Stimulated activated CD8-positive, alpha-beta memory T cell treated with anti-CD3 and anti-CD28 coated beads, Interleukin-12 subunit alpha, Interleukin-12 subunit beta, amount 100 ng/mL, for 1 hour (primary cell): ENCODE measurements around the gene CST5.
"Not testable (repeated sequence)": the region's sequence is repeated elsewhere in the genome, so short reads cannot be mapped to it uniquely, and the experiment has no call there.

ENCODE experiments used
- DNase-seq: peaks from one replicate; pipeline ENCODE4 v3.0.0-alpha.2; 2020; ENCODE audit warnings: low read depth

CST5 gene, protein sequence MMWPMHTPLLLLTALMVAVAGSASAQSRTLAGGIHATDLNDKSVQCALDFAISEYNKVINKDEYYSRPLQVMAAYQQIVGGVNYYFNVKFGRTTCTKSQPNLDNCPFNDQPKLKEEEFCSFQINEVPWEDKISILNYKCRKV

DNA sequence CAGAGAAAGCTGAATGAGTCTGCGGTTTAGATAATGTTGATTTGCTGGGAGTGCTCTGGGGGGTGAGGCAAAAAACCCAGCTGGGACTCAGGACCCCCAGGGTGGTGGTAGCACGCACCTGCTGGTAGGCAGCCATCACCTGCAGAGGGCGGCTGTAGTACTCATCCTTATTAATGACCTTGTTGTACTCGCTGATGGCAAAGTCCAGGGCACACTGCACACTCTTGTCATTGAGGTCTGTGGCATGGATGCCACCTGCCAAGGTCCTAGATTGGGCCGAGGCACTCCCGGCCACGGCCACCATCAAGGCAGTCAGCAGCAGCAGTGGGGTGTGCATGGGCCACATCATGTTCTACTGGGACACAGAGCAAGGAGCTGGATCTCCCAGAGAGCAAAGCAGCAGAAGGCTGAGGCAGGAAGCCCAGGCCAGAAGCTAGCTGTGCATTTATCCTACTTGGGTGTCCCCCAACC lies at the start of gene CST5:
TSS of gene CST5 (minus strand) at position 421 of the 471 bp plus-strand sequence. CDS start at position 349, 72 bp downstream.
- no peak for DNase-seq

- DNase-seq: no peak
Observed at GRCh38 chr20:23928788-23929187, 49.2 kb upstream of the CST5 start.

DNA sequence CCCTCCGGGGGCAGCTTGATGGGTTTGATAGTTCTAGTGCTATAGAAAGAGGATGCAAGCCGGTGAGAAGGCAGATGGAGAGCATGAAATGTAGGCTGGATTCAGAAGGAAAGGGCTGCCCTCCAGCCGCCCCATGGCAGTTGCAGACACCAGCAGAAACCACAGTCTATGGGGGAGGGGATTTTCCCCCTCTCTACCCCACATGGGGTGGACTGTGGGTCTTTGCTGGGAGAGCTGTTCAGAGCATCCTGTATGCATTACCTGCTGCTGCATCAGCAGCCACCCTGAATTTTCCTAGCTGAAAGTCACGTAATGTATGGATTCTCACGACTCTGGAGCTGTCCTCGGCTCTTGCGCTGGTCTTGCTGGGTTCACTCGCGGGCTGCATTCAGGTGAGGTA lies 48.8 kb upstream of the CST5 start:
- DNase-seq: no peak

- no peak for DNase-seq
Observed at GRCh38 chr20:23926944-23927872, 47.7 kb upstream of the CST5 start.

- no peak for DNase-seq
Observed at GRCh38 chr20:23926526-23926880, 47.0 kb upstream of the CST5 start.

- DNase-seq: no peak
Observed at GRCh38 chr20:23925789-23926525, 46.4 kb upstream of the CST5 start.

- DNase-seq: no peak
Observed at GRCh38 chr20:23924751-23925150, 45.2 kb upstream of the CST5 start.

DNA sequence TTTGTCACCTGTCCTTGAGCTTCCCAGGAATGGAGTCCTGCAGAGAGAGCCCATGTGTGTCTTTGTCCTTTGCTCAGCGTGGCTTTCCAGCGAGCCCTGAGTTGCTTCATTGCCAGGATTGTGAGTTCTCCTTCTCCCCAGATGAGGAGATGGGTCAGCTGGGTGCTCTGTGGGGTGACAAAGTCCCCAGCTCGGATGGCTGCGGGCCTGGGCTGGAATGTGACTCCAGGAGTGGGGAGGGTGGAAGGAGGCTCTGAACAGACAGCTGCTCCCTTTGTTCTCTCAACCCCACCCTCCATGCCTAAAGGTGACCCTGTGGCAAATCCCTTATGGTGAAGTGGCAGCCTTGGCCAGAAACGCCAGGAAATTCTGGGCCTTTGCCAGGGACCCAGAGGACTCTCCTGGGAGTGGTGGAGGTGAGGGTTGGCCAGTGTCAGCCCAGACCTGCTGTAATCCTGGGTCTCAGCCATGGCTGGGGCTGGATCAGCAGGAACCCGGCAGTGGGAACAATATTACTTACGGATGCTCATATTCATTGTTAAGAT lies 44.4 kb upstream of the CST5 start:
- DNase-seq: no peak

DNA sequence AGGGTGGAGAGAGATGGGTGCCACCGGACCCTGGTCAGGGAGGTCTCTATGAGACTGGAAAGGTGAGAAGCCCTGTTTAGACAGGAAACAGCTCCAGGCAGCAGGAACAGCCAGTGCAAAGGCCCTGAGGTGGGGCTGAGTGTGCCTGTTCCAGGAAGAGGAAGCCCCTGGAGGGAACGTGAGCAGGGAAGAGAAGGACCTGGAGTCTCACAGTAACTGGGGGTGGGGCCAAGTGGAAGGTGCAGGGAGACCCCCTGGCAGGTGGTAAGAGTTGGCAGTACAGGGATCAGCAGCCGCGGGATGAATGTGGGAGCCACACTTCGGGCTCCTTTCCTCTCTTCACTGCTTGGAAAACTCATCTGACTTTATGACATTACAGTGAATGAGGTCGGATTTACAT lies 43.8 kb upstream of the CST5 start:
- DNase-seq: no peak

DNA sequence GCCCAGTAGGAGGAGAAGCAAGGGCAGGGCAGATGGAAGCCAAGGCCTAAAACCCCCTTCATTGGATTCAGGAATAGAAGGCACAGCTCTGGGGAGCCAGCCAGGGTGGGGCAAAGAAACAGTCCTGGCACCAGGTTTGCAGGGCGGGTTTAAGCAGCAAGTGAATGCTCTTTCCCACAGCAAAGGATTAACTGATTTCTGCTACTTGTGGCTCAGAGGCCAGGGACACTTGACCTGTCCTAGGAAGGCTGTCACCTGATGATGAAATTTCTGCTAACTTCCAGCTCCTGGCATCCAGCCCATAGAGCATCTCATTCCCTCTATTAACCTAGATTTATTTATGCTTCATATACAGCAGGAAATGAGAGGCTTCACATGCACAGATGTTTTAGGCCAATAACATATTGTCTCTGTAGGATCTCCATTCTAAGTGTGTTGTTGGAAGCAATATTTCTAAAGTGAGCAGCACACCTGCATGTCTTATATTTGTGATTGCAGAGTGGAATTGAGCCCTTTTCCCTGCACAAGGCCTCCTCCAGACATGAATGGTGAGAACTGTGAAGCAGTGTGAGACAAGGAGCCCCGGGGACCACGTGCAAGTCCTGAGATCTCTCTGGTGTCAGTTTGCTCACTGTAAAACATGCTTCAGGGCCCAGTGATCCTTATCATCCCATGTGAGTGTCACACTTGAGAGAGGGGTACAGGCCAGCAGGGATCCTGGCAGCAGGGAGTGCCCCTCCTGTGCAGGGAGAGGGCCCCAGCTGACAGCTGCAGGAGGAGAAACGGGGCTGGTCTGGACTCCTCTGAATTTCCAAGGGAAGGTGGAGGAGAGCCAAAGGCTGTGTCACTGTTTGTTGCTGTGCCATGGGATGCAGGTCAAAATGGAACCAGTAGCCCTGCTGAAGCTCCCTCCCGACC lies 41.1 kb upstream of the CST5 start:
- no peak for DNase-seq

DNA sequence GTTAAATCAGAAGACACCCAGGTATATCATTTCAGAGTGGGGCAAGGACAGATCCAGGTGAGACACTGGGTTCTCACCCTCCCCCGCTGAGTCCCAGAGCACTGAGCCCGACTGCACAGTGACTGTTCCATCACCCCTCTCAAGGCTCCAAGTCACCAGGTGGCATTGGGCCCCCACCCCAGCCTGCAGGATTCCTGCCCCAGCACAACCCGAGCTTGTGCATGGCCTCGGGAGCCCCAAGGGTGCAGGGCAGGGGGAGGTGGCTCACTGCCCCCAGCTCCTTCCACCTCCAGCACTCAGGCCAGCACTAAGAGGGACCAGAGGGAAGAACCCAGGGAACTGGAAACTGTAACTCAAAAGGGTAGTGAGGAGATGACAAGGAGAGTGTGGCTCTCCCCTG lies 39.3 kb upstream of the CST5 start:
- DNase-seq: no peak

- DNase-seq: no peak
Observed at GRCh38 chr20:23918101-23918862, 38.7 kb upstream of the CST5 start.

GRCh38 chr20:23917024-23917725 lies 37.6 kb upstream of the CST5 start:
- DNase-seq: no peak

DNA sequence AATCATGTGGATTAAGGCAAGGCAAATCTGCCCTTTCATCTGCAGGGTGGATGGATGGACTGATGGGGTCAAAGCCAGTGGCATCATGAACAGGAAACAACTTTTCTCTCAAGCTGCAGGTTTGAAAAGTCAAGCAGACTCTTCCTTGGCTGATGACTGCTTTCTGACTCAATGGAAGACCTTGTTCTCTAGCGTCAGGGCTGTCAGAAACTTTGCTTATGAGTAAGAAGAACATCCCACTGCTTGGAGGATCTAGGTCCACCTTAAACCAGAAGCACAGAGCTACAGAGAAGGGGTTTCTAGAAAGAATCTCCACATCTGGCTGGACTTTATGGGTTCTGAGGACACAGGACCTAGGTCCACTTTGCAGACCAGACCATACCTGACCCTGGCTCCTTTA lies 36.3 kb upstream of the CST5 start:
- DNase-seq: no peak

- not testable (repeated sequence) for DNase-seq
Observed at GRCh38 chr20:23914469-23914868, 34.9 kb upstream of the CST5 start.

- DNase-seq: no peak
Observed at GRCh38 chr20:23910210-23910609, 30.7 kb upstream of the CST5 start.

- no peak for DNase-seq
Observed at GRCh38 chr20:23909390-23909789, 29.8 kb upstream of the CST5 start.

GRCh38 chr20:23907579-23907978 lies 28.0 kb upstream of the CST5 start:
- no peak for DNase-seq

DNA sequence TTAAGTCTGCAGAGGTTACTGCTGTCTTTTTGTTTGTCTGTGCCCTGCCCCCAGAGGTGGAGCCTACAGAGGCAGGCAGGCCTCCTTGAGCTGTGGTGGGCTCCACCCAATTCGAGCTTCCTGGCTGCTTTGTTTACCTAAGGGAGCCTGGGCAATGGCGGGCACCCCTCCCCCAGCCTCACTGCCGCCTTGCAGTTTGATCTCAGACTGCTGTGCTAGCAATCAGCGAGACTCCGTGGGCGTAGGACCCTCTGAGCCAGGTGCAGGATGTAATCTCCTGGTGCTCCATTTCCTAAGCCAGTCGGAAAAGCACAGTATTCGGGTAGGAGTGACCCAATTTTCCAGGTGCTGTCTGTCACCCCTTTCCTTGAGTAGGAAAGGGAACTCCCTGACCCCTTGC lies 22.8 kb upstream of the CST5 start:
- not testable (repeated sequence) for DNase-seq

DNA sequence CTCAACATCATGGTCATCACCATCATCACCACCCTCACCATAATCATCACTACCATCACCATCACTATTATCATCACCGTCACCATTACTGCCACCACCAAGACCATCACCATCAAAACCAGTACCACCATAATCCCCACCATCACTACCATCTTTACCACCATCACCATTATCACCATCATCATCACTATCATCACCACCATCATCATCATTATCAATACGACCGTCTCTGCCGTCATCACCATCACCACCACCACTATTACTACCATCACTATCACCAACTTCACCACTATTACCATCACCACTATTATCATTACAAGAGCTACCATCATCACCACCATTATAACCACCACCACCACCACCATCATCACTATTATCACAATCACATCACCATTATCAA lies 11.3 kb upstream of the CST5 start:
- DNase-seq: not testable (repeated sequence)
